Peyer's patch (tissue), 4 donors: ENCODE results near the gene CEP95. TPM values are rescaled to one million over a fixed set of nuclear protein-coding genes. Genes with fewer than 3 reads are reported as not detected.
A peak's percentile ranks its signal among the peaks of the same experiment; 100 is the strongest.
"Not testable (repeated sequence)": the region's sequence is repeated elsewhere in the genome, so short reads cannot be mapped to it uniquely, and the experiment has no call there.

ENCODE experiments used
- DNase-seq, 3 donors: peaks; one replicate each; pipeline ENCODE4 v3.0.0-alpha.2; 2017 to 2019
- H3K27ac ChIP-seq, 4 donors: fragments of 200-600 bp; sonication (generic); one replicate each; pipeline ENCODE4 v1.5.1; 2016 to 2019
- H3K27me3 ChIP-seq, 2 donors: fragments of 200-600 bp; sonication (generic); one replicate each; pipeline ENCODE4 v1.5.1; 2019
- H3K36me3 ChIP-seq, 3 donors: fragments of 200-600 bp; sonication (generic); one replicate each; pipeline ENCODE4 v1.5.1; 2016 to 2019
- H3K4me1 ChIP-seq, 4 donors: fragments of 200-600 bp; sonication (generic); one replicate each; pipeline ENCODE4 v1.5.1; 2016 to 2019
- H3K4me3 ChIP-seq, 4 donors: fragments of 200-600 bp; sonication (generic); 1 replicate in 3 of 4; 2 replicates in 1 of 4; pipeline ENCODE4 v1.5.1; 2016 to 2019; ENCODE audit warnings: mild to moderate bottlenecking in 1 of 4
- H3K9me3 ChIP-seq, 4 donors: fragments of 200-600 bp; sonication (generic); one replicate each; pipeline ENCODE4 v1.5.1; 2016 to 2019; ENCODE audit warnings: mild to moderate bottlenecking in 1 of 4
- POLR2A ChIP-seq, 2 donors: fragments of 450-650 bp; IDR thresholded peaks; one replicate each; pipeline ENCODE4 v1.5.1; 2017; ENCODE audit warnings: antibody characterized with exemption in 2 of 2, mild to moderate bottlenecking in 2 of 2, moderate library complexity in 2 of 2
- total RNA-seq, 4 donors: library from RNA; depleted of rRNA; stranded (reverse); fragments of >200 nt; gene quantifications; one replicate each; pipeline ENCODE4 v1.1.0, GENCODE V29; 2016
- TF ChIP-seq, protein P1 (sequence below), 6 experiments: fragments of 450-650 bp in 4 of 6; fragments of 200-600 bp in 2 of 6; sonication (generic) in 1 of 6; IDR thresholded peaks; one replicate each; pipeline ENCODE4 v1.5.1; 2017 to 2019; ENCODE audit warnings: antibody characterized with exemption in 6 of 6, mild to moderate bottlenecking in 3 of 6, moderate library complexity in 1 of 6

CEP95 gene, protein sequence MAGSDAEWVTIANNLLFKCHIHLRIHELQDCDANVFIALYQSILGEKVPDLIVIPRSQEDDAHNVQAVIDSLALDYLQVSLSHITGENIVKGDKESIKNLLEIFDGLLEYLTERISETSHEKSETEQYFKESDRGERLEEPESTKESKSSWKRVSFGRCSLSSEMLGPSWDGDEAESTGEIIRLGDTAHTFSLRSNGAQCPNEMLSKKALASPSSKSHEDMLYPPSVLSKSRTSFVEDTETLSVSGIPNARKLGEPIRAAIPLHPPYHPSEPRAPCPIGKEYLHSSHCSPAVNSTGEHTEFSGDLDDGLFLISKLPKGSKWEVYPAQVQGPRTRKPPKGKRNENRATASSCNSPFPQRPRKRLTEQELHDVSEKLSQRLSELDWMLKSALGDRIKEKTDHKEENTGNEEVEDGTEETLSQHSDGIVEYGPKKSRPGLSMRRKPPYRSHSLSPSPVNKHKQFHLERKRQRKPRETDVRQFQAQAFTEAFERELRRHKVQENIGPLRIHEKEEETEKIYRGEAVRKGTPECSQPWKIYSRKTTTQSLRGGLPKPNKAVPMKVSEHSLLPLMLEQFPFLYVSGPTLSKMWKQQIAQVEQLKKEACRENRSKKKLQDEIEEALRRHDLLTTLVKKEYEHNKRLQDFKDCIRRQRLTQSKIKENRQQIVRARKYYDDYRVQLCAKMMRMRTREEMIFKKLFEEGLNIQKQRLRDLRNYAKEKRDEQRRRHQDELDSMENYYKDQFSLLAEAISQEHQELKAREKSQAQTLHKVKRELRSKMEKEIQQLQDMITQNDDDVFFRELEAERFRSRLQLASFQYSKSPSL
- 100 to 1,000 TPM in 1 of 4 donors, 10 to 100 TPM in 3; 51.1 to 187 (median 79.4) TPM for total RNA-seq

DNA sequence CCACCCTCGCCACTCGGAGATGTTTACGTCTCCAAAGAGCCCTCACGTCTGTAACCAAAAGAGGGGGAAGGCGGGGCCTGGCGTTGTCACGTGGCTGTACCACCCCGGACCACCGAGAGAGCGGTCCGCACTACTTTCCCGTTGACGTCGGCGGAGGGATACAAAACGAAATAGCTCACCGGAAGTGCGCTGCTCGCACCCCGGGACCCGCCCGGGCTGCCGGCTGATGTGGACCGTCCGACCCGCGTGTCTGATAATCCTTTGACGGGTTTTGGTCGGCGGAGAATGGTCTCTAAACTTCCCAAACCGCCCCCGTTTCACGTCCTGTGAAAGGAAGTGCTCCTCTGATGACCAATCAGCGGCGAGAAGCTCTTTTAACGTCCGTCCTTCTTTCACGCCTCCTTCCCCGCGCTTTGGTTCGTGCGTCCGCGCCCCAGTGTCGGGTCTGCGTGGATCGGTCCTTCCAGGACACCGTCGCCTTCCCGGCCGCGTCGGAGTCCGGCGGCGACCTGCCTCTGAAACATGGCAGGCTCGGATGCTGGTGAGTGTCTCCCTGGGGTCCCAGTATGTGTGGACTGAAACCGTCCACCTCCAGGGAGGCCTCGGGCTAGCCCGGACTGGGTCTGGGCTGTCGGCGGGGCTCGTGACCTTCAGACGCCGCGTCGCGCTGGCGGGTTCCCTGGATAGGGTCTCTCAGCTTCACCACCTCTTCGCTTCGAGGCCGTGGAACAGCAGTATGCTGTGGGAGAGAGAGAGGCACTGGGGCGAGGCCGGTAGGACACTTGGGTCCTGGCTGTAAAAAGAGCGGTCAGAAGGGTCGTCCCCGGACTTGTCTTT is at the start of gene CEP95:
Gene CEP95, plus strand, starts transcription at position 402 of the 837 bp plus-strand sequence. Its CDS starts 121 bp downstream, at position 523.
- Histone ChIP-seq H3K27me3 (no peaks in the 10 kb centered on the region), H3K36me3 (peaks cover 0 to 56% (median 3%) of the 10 kb centered on the region in 3 donors), H3K9me3 (no peaks in the 10 kb centered on the region), H3K27ac (peak within 1 kb of the TSS; percentile 98 to 100 (median 99)), H3K4me1 (peaks cover 0 to 46% (median 2%) of the 10 kb centered on the region in 4 donors), H3K4me3 (peak within 1 kb of the TSS; percentile 68 to 96 (median 86))
- peak; percentile 71 to 75 for TF ChIP-seq POLR2A (IDR thresholded peaks at IDR 0.05)
- TF ChIP-seq, protein P1, sequence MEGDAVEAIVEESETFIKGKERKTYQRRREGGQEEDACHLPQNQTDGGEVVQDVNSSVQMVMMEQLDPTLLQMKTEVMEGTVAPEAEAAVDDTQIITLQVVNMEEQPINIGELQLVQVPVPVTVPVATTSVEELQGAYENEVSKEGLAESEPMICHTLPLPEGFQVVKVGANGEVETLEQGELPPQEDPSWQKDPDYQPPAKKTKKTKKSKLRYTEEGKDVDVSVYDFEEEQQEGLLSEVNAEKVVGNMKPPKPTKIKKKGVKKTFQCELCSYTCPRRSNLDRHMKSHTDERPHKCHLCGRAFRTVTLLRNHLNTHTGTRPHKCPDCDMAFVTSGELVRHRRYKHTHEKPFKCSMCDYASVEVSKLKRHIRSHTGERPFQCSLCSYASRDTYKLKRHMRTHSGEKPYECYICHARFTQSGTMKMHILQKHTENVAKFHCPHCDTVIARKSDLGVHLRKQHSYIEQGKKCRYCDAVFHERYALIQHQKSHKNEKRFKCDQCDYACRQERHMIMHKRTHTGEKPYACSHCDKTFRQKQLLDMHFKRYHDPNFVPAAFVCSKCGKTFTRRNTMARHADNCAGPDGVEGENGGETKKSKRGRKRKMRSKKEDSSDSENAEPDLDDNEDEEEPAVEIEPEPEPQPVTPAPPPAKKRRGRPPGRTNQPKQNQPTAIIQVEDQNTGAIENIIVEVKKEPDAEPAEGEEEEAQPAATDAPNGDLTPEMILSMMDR (IDR thresholded peaks at IDR 0.05), result no peak
- DNase-seq, result peak; percentile 92 to 98 (median 96)

DNA sequence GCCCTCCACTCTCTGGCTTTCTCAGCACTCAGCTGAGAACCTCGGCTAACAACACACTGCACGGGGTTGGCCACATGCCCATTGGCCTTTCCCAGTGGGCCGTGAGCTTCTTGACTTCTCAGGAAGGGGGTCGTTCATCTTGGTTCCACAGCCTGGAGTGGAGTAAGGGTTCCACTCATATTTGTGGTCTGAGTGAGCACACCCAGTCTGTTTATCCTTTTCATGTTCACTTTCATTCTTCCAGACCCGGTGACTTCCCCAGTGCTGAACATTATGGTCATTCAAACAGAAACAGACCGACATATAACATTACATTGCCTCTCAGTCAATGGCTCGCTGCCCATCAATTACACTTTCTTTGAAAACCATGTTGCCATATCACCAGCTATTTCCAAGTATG is 49.6 kb upstream of the CEP95 start:
- H3K9me3 ChIP-seq, result no peaks in the 10 kb centered on the region
- peaks cover 0 to 6% (median 2%) of the 10 kb centered on the region in 4 donors for H3K4me1 ChIP-seq
- no peak overlapping the region for H3K27ac ChIP-seq
- TF ChIP-seq POLR2A (IDR thresholded peaks at IDR 0.05), result no peak
- TF ChIP-seq, protein P1 (IDR thresholded peaks at IDR 0.05), result no peak
- H3K27me3 ChIP-seq, result no peaks in the 10 kb centered on the region
- no peaks in the 10 kb centered on the region for H3K36me3 ChIP-seq
- DNase-seq, result no peak
- H3K4me3 ChIP-seq, result no peak overlapping the region

DNA sequence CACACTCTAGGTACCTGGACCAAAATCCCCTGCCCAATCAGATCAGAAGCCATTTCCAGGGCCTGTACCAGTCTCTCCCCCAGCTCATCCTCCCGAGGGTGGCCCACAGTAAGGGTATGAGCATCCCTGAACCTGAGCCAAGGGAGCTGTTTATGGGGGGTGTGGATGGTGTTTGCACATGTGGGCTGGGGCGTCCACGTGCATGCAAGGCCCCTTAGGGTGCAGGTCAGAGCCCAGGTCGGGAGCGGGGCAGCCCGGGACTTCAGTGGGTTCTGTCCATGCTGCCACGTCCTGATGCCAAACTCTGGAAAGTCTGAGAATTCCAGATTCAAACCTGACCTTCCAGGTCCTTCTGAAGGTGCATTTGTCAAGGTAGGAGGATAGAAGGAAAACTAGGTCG is 48.0 kb upstream of the CEP95 start:
- no peak overlapping the region for H3K27ac ChIP-seq
- no peaks in the 10 kb centered on the region for H3K27me3 ChIP-seq
- no peaks in the 10 kb centered on the region for H3K9me3 ChIP-seq
- H3K36me3 ChIP-seq, result no peaks in the 10 kb centered on the region
- no peak for DNase-seq
- no peak for TF ChIP-seq POLR2A (IDR thresholded peaks at IDR 0.05)
- TF ChIP-seq, protein P1 (IDR thresholded peaks at IDR 0.05), result no peak
- H3K4me3 ChIP-seq, result no peak overlapping the region
- H3K4me1 ChIP-seq, result peaks cover 0 to 6% (median 2%) of the 10 kb centered on the region in 4 donors

DNA sequence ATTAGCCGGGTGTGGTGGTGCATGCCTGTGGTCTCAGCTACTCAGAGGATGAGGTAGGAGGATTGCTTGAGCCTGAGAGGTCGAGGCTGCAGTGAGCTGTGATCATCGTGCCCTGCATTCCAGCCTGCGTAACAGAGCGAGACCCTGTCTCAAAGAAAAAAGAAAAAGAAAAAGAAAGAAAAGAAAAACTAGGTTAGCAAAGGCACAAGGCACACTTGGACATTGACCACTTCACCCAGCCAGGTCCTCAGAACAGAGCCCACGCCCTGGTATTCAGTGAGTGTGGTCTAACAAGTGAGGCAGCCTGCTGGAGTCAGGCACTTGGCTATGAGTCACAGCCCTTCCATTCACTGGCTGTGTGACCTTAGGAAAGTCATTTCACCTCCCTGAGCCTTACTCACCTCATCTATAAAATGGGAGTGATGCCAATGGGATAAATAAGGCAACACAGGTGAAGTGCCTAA is 47.5 kb upstream of the CEP95 start:
- Histone ChIP-seq H3K9me3 (no peaks in the 10 kb centered on the region), H3K27ac (no peak overlapping the region), H3K36me3 (no peaks in the 10 kb centered on the region), H3K4me1 (peaks cover 0 to 6% (median 2%) of the 10 kb centered on the region in 4 donors), H3K4me3 (no peak overlapping the region), H3K27me3 (no peaks in the 10 kb centered on the region)
- TF ChIP-seq POLR2A (IDR thresholded peaks at IDR 0.05), result no peak
- TF ChIP-seq, protein P1 (IDR thresholded peaks at IDR 0.05), result no peak
- no peak for DNase-seq

DNA sequence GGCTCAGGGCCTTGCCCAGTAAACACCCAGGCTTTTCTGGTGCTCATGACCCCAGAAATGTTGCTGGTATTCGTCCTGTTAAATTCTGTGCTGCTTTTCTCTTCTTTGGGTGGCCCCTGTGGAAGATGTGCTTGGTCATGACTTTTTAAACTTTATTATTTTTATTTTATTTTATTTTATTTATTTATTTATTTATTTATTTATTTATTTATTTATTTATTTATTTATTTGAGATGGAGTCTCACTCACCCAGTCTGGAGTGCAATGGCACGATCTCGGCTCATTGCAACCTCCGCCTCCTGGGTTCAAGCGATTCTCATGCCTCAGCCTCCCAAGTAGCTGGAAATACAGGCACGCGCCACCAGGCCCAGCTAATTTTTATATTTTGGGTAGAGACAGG is 47.0 kb upstream of the CEP95 start:
- not testable (repeated sequence) for H3K27me3 ChIP-seq, H3K36me3 ChIP-seq, DNase-seq, H3K4me3 ChIP-seq, H3K27ac ChIP-seq, H3K4me1 ChIP-seq, H3K9me3 ChIP-seq
